HUES64 (cell line): Measurements from ENCODE around the gene DENND4A.
"Not testable (repeated sequence)": the region's sequence is repeated elsewhere in the genome, so short reads cannot be mapped to it uniquely, and the experiment has no call there.

Experiments
- H3K27ac ChIP-seq: 2 replicates; pipeline ENCODE4 v1.7.0; 2013; ENCODE audit warnings: low read depth, low read length, inconsistent platforms
- H3K27me3 ChIP-seq: 2 replicates; pipeline ENCODE4 v1.6.1; 2013; ENCODE audit warnings: mild to moderate bottlenecking, low read length; ENCODE audit not compliant: insufficient read depth
- H3K36me3 ChIP-seq: 2 replicates; pipeline ENCODE4 v1.6.1; 2013; ENCODE audit warnings: mild to moderate bottlenecking, low read length; ENCODE audit not compliant: insufficient read depth
- H3K4me1 ChIP-seq: 2 replicates; pipeline ENCODE4 v1.6.1; 2013; ENCODE audit warnings: mild to moderate bottlenecking, low read length, moderate library complexity; ENCODE audit not compliant: insufficient read depth
- H3K4me3 ChIP-seq: 2 replicates; pipeline ENCODE4 v1.5.1; 2013; ENCODE audit warnings: mild to moderate bottlenecking, low read length, moderate library complexity
- H3K9ac ChIP-seq: 2 replicates; pipeline ENCODE4 v1.6.1; 2013; ENCODE audit warnings: mild to moderate bottlenecking, low read depth, low read length
- H3K9me3 ChIP-seq: 2 replicates; pipeline ENCODE4 v1.6.1; 2013; ENCODE audit warnings: low read depth, low read length; ENCODE audit not compliant: insufficient read depth
- WGBS: fragments of 150-250, 120-280 bp; methylation state at CpG from one replicate; pipeline ENCODE4 v1.1.7; 2013; ENCODE audit warnings: missing lambda C conversion rate; 5-methylcytosine and 5-hydroxymethylcytosine counted together

Gene DENND4A

GRCh38 chr15:65783872-65784271 is 8.2 kb downstream of the DENND4A start:
- Histone ChIP-seq H3K4me1 (no peaks in the 10 kb centered on the region), H3K27ac (no peak overlapping the region), H3K36me3 (no peaks in the 10 kb centered on the region), H3K9ac (no peak overlapping the region), H3K4me3 (no peak overlapping the region), H3K9me3 (no peaks in the 10 kb centered on the region), H3K27me3 (no peaks in the 10 kb centered on the region)
- WGBS, result 91% methylated on average over 5 of the region's 5 CpGs

- Histone ChIP-seq H3K9ac (no peak overlapping the region), H3K27me3 (no peaks in the 10 kb centered on the region), H3K4me3 (no peak overlapping the region), H3K9me3 (no peaks in the 10 kb centered on the region), H3K27ac (no peak overlapping the region), H3K4me1 (no peaks in the 10 kb centered on the region), H3K36me3 (no peaks in the 10 kb centered on the region)
- 90% methylated on average over 4 of the region's 5 CpGs for WGBS
Observed at GRCh38 chr15:65782096-65782495, 10.0 kb downstream of the DENND4A start.

- not testable (repeated sequence) for H3K27me3 ChIP-seq, H3K9me3 ChIP-seq, H3K4me1 ChIP-seq, H3K4me3 ChIP-seq, H3K27ac ChIP-seq, H3K36me3 ChIP-seq, H3K9ac ChIP-seq
- 96% methylated on average over 8 of the region's 9 CpGs for WGBS
Observed at GRCh38 chr15:65778701-65779100, 13.4 kb downstream of the DENND4A start.

- H3K27ac ChIP-seq, result no peak overlapping the region
- no peak overlapping the region for H3K4me3 ChIP-seq
- no peaks in the 10 kb centered on the region for H3K36me3 ChIP-seq
- no peaks in the 10 kb centered on the region for H3K9me3 ChIP-seq
- no peaks in the 10 kb centered on the region for H3K27me3 ChIP-seq
- WGBS, result 100% methylated on average over 1 of the region's 2 CpGs
- no peak overlapping the region for H3K9ac ChIP-seq
- no peaks in the 10 kb centered on the region for H3K4me1 ChIP-seq
Observed at GRCh38 chr15:65778269-65778668, 13.8 kb downstream of the DENND4A start.

- Histone ChIP-seq H3K36me3 (no peaks in the 10 kb centered on the region), H3K4me1 (no peaks in the 10 kb centered on the region), H3K9me3 (no peaks in the 10 kb centered on the region), H3K27me3 (no peaks in the 10 kb centered on the region), H3K9ac (no peak overlapping the region), H3K27ac (no peak overlapping the region), H3K4me3 (no peak overlapping the region)
- WGBS, result 95% methylated on average over 6 of the region's 6 CpGs
Observed at GRCh38 chr15:65777843-65778242, 14.2 kb downstream of the DENND4A start.

GRCh38 chr15:65777053-65777452 is 15.0 kb downstream of the DENND4A start:
- Histone ChIP-seq H3K27ac (no peak overlapping the region), H3K9ac (no peak overlapping the region)
- 94% methylated on average over 6 of the region's 6 CpGs for WGBS

GRCh38 chr15:65773386-65774111 is 18.5 kb downstream of the DENND4A start:
- Histone ChIP-seq H3K9me3 (no peaks in the 10 kb centered on the region), H3K27me3 (no peaks in the 10 kb centered on the region), H3K36me3 (no peaks in the 10 kb centered on the region), H3K4me1 (peaks cover 15% of the 10 kb centered on the region), H3K9ac (no peak overlapping the region), H3K27ac (no peak overlapping the region), H3K4me3 (no peak overlapping the region)
- 100% methylated on average over 3 of the region's 3 CpGs for whole genome bisulfite sequencing

More at GRCh38 chr15:65777053-65777452, 15.0 kb downstream of the DENND4A start:
- H3K4me1 ChIP-seq, result no peaks in the 10 kb centered on the region
- no peaks in the 10 kb centered on the region for H3K36me3 ChIP-seq
- no peaks in the 10 kb centered on the region for H3K9me3 ChIP-seq
- H3K4me3 ChIP-seq, result no peak overlapping the region
- H3K27me3 ChIP-seq, result no peaks in the 10 kb centered on the region

GRCh38 chr15:65772930-65773329 is 19.2 kb downstream of the DENND4A start:
- H3K4me3 ChIP-seq, result no peak overlapping the region
- no peaks in the 10 kb centered on the region for H3K36me3 ChIP-seq
- H3K9ac ChIP-seq, result no peak overlapping the region
- peaks cover 15% of the 10 kb centered on the region for H3K4me1 ChIP-seq
- no peaks in the 10 kb centered on the region for H3K9me3 ChIP-seq
- H3K27me3 ChIP-seq, result no peaks in the 10 kb centered on the region
- no peak overlapping the region for H3K27ac ChIP-seq
- 100% methylated on average over 2 of the region's 2 CpGs for WGBS

- Histone ChIP-seq H3K9me3 (no peaks in the 10 kb centered on the region), H3K4me3 (no peak overlapping the region), H3K27ac (no peak overlapping the region), H3K4me1 (peaks cover 15% of the 10 kb centered on the region), H3K27me3 (no peaks in the 10 kb centered on the region), H3K36me3 (no peaks in the 10 kb centered on the region), H3K9ac (no peak overlapping the region)
- WGBS, result 93% methylated on average over 8 of the region's 9 CpGs
Observed at GRCh38 chr15:65771870-65772269, 20.2 kb downstream of the DENND4A start.

- Histone ChIP-seq H3K27ac (no peak overlapping the region), H3K9me3 (no peaks in the 10 kb centered on the region), H3K4me1 (peaks cover 15% of the 10 kb centered on the region), H3K4me3 (no peak overlapping the region), H3K36me3 (no peaks in the 10 kb centered on the region), H3K27me3 (no peaks in the 10 kb centered on the region), H3K9ac (no peak overlapping the region)
- WGBS, result 83% methylated on average over 1 of the region's 3 CpGs
Observed at GRCh38 chr15:65769482-65769881, 22.6 kb downstream of the DENND4A start.

GRCh38 chr15:65767895-65768294 is 24.2 kb downstream of the DENND4A start:
- H3K9ac ChIP-seq, result no peak overlapping the region
- no peaks in the 10 kb centered on the region for H3K27me3 ChIP-seq
- H3K4me1 ChIP-seq, result peaks cover 15% of the 10 kb centered on the region
- H3K9me3 ChIP-seq, result no peaks in the 10 kb centered on the region
- H3K36me3 ChIP-seq, result no peaks in the 10 kb centered on the region
- H3K4me3 ChIP-seq, result no peak overlapping the region
- no peak overlapping the region for H3K27ac ChIP-seq
- 94% methylated on average over 8 of the region's 8 CpGs for WGBS

- H3K36me3 ChIP-seq, result no peaks in the 10 kb centered on the region
- H3K4me3 ChIP-seq, result no peak overlapping the region
- no peaks in the 10 kb centered on the region for H3K9me3 ChIP-seq
- no peak overlapping the region for H3K27ac ChIP-seq
- H3K4me1 ChIP-seq, result peaks cover 15% of the 10 kb centered on the region
- H3K27me3 ChIP-seq, result no peaks in the 10 kb centered on the region
- no peak overlapping the region for H3K9ac ChIP-seq
Observed at GRCh38 chr15:65767264-65767595, 24.9 kb downstream of the DENND4A start.
